Measurements from ENCODE around the gene PSPN. TPM values are rescaled to one million over a fixed set of nuclear protein-coding genes. Genes with fewer than 3 reads are reported as not detected.
A peak's percentile ranks its signal among the peaks of the same experiment; 100 is the strongest.

PSPN gene
- total and polyA plus RNA-seq, 8 donors: 0.64 to 1.4 (median 0.92) TPM

- no peak for DNase-seq
- intact Hi-C loops (cut with DNase I): no loop called here
- H3K36me3 ChIP-seq: peaks cover 6 to 38% (median 21%) of the 10 kb centered on the region in 3 donors
Observed at GRCh38 chr19:6378041-6378440, 2.3 kb upstream of the PSPN start.

GRCh38 chr19:6376512-6377190, 918 bp upstream of the PSPN start:
- DNase-seq (no peak), ATAC-seq (no peak), FAIRE-seq (no peak)
- Histone ChIP-seq H3K4me1 (peaks cover 0 to 4% (median 0%) of the 10 kb centered on the region in 3 donors), H3K27me3 (no peaks in the 10 kb centered on the region), H3K27ac (no peak overlapping the region), H3K4me3 (no peak overlapping the region), H3K9me3 (no peaks in the 10 kb centered on the region), H3K36me3 (peaks cover 3 to 27% (median 17%) of the 10 kb centered on the region in 3 donors)
- intact Hi-C loops (cut with DNase I): no loop called here
- WGBS, 2 donors: 72 to 73% methylated on average over 19 of the region's 19 CpGs
- TF ChIP-seq CTCF (IDR thresholded peaks at IDR 0.05): no peak

More at GRCh38 chr19:6378041-6378440, 2.3 kb upstream of the PSPN start:
- no peak for FAIRE-seq
- Histone ChIP-seq H3K4me1 (no peaks in the 10 kb centered on the region), H3K4me3 (no peak overlapping the region), H3K9me3 (no peaks in the 10 kb centered on the region), H3K27me3 (no peaks in the 10 kb centered on the region), H3K27ac (no peak overlapping the region)
- ATAC-seq: no peak
- TF ChIP-seq CTCF (IDR thresholded peaks at IDR 0.05): no peak
- 75 to 83% methylated on average over 6 of the region's 6 CpGs for WGBS, 2 donors

- no peaks in the 10 kb centered on the region for H3K27me3 ChIP-seq
- intact Hi-C loops (cut with DNase I): no loop called here
- H3K4me3 ChIP-seq: no peak overlapping the region
- H3K36me3 ChIP-seq: peaks cover 0 to 9% (median 4%) of the 10 kb centered on the region in 3 donors
- FAIRE-seq (no peak), ATAC-seq (no peak), DNase-seq (peak in 1 of 6 donors; percentile 64)
- H3K4me1 ChIP-seq: peaks cover 0 to 4% (median 0%) of the 10 kb centered on the region in 3 donors
- 90 to 91% methylated on average over 29 of the region's 29 CpGs for WGBS, 2 donors
- TF ChIP-seq CTCF (IDR thresholded peaks at IDR 0.05): no peak
- H3K9me3 ChIP-seq: no peaks in the 10 kb centered on the region
- H3K27ac ChIP-seq: no peak overlapping the region
Observed at GRCh38 chr19:6374711-6375410, 872 bp downstream of the PSPN start.

GRCh38 chr19:6374161-6374709, 1.5 kb downstream of the PSPN start:
- DNase-seq: peak in 4 of 6 donors; percentile 51 to 82 (median 62)
- no peak for TF ChIP-seq CTCF (IDR thresholded peaks at IDR 0.05)
- H3K27me3 ChIP-seq: no peaks in the 10 kb centered on the region
- FAIRE-seq: no peak
- H3K36me3 ChIP-seq: peaks cover 0 to 3% (median 0%) of the 10 kb centered on the region in 3 donors
- intact Hi-C loops (cut with DNase I): no loop called here
- WGBS, 2 donors: 84% methylated on average over 29 of the region's 29 CpGs
- peaks cover 0 to 4% (median 0%) of the 10 kb centered on the region in 3 donors for H3K4me1 ChIP-seq
- no peak overlapping the region for H3K27ac ChIP-seq
- H3K4me3 ChIP-seq: no peak overlapping the region
- no peaks in the 10 kb centered on the region for H3K9me3 ChIP-seq
- no peak for ATAC-seq

All from pancreas (tissue), 10 donors.